ENCODE results near the gene RNU1-4.
"Not testable (repeated sequence)": the region's sequence is repeated elsewhere in the genome, so short reads cannot be mapped to it uniquely, and the experiment has no call there.

Gene RNU1-4

DNA sequence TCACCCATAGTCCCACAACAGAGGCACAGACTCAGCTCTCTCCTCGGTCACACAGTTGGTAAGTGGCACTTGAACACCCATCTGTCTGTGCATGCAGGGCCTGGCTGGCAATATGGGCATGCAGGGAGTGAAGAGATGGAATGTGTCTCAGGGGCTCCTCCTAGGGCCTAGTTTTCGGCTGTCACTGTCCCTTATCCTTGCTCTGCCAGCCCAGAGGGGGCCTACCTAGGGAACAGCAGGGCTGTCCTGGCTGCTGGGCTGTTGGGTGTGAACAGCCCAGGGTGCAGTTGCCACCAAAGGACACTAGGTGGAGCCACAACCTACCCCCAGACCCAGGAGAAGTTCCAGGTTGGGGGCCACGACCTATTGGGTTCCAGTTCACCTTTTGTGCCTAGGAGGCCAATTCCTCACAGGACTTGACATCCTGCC is 30.6 kb upstream of the RNU1-4 start:
- DNase-seq: not testable (repeated sequence)

GRCh38 chr1:16710618-16711017 is 29.7 kb upstream of the RNU1-4 start:
- not testable (repeated sequence) for DNase-seq

DNA sequence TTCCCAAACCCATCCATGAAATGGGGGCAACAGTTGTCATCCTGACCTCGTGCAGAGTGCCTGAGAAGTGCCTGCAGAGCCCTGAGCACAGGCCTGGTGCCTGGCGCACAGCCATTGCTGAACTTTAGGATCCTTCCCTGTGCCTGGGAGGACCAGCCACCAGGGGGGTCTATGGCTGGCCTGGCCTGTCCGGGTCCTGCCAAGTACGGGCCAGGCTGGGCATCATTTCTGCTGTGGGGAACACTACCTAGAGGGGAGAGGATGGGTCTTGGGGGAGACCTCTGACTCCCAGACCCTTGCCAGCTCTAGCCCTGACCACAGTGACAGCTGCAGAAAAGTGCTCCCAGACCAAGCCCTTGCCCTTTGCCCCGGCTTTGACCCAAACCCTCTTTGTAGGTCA is 28.2 kb upstream of the RNU1-4 start:
- not testable (repeated sequence) for DNase-seq

- DNase-seq: not testable (repeated sequence)
Observed at GRCh38 chr1:16712582-16712981, 27.7 kb upstream of the RNU1-4 start.

- DNase-seq: not testable (repeated sequence)
Observed at GRCh38 chr1:16712984-16713383, 27.3 kb upstream of the RNU1-4 start.

DNA sequence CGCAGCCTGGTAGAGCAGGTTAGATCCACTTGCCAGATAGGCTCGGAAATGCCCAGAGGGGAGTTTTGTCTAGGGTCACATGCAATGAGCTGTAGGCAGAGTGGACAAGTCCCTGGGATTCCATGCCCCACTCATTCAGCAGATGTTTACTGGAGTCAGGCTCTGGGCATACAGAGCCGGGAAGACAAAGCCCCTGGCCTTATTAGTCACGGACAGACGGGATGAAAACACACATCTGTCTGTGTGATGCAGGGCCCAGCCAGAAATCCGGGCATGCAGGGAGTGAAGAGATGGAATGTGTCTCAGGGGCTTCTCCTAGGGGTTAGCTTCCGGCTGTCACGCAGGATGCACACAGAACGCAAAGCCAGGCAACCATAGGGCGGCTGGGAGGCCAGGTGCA is 26.8 kb upstream of the RNU1-4 start:
- not testable (repeated sequence) for DNase-seq

DNA sequence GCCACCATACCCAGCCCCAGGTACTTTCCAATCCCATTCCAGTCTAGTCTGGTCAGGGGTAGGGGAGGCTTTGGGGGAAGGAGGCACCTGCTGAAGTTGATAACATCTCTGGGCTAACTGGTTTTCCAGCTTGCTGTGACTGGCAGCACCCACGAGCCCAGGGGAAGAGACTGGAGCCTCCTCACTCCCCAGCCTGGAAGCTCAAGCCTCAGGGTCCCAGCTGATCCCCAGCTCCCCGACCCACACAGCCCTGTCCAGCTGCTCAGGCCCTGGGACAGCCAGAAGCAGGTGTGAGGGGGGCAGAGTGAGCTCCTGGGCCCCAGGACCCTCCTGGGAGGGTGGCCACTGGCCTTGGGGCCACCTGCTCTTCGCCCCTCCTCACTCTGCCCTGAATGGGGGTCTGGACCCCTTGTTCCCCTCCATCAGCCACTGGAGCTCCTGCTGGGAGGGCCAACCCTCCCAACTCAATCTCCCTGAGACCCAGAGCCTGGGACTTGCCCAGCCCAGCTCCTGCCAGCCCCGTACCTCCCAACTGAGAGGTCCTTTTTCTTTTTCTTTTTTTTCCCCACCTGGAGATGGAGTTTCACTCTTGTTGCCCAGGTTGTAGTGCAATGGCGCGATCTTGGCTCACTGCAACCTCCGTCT is 23.5 kb upstream of the RNU1-4 start:
- no peak for DNase-seq

DNA sequence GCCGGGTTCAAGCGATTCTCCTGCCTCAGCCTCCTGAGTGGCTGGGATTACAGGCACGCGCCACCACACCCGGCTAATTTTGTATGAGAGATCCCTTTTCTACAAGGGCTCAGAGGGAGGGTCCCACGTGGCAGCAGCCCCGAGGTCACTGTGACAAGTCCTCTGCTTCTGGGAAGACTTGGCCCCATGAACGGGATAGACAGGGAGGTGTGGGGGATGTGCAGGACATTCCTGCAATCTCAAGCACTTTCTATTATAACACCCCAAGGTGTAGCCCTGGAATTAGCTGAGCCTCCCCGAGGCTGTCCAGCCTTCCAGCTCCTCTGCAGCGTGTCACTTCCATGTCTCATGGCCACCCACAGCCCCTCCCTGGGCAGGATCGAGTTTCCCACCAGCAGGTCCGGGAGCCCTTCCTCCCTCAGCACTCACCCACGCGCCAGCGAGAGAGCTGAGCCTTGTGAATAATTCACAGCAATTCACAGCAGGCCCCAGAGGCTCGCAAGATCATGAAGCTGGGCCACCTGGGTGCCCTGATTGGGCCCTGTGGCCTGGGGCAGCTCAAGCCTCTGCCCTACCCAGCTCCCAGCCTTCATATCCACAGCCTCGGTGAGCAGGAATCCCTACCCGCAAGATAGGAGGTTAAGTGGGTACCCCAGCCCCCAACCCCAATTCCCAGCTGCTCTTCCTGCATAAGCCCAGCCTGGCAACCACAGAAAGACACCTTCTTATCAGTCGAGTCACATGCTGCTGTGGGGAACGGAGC is 22.8 kb upstream of the RNU1-4 start:
- no peak for DNase-seq

DNA sequence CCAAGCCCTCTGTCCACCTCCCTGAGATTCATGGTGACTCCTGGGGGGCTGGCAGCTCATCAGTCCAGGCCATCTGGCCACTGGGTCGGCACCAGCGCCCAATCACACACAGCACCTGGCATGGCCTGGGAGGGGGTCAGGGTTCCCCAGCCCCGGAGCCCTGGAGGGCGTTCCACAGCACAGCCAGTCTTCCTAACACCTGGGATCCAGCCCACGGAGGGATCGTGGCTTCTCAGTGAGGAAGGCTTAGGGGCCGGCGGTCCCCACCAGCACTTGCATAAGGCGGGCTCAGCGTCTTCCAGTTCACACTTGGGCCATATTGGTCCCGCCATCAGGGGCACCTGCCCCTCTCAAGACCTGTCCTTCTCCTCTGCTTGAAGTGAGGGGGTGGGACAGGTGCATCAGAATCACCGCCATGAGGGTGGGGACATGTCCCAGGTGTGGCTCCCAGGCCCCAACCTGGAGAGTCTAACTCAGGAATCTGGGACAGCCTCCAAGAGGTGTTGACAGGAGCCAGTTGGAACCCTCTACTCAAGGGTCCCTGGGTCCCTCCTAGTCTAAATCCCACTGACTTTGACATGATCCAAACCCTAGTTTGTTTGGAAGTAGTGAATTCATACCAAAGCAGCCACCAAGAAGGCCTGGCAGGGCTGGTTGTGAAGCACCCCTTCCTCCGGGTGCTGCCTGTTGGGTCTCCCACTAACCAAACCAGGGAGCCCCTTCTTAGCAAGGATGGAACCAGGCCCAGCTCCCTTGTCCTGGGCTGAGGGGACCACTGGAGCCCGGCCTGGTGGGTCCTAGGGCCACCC is 22.0 kb upstream of the RNU1-4 start:
- not testable (repeated sequence) for DNase-seq

DNA sequence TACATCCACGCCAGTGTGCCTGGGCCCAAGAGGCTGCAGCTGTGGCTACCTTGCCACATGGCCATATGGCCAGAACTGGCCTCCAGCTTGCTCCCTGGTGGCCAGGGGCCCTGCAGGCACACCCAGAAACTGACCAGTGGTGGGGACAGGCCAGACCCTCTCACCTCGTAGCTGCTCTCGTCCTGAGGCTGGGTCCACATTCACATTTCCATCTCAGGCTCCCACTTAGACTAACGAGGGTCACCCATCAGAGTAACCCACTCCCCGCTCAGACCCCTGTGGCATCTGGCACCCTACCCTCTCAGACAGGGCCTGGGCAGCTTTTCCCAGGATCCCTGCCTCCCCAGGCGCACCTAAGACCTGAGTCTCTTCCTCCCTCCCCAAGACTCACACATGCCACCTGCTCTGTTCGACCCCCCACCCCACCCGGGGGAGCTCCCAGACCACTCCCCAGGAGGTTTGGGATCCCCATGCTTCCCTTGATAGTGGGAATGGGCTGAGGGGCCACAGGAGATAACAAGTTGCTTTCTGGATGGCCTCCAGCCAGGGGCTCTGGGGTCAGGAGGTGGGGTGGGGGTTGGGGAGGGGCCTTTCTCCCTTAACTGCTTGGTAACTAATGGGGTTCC is 21.3 kb upstream of the RNU1-4 start:
- no peak for DNase-seq

DNA sequence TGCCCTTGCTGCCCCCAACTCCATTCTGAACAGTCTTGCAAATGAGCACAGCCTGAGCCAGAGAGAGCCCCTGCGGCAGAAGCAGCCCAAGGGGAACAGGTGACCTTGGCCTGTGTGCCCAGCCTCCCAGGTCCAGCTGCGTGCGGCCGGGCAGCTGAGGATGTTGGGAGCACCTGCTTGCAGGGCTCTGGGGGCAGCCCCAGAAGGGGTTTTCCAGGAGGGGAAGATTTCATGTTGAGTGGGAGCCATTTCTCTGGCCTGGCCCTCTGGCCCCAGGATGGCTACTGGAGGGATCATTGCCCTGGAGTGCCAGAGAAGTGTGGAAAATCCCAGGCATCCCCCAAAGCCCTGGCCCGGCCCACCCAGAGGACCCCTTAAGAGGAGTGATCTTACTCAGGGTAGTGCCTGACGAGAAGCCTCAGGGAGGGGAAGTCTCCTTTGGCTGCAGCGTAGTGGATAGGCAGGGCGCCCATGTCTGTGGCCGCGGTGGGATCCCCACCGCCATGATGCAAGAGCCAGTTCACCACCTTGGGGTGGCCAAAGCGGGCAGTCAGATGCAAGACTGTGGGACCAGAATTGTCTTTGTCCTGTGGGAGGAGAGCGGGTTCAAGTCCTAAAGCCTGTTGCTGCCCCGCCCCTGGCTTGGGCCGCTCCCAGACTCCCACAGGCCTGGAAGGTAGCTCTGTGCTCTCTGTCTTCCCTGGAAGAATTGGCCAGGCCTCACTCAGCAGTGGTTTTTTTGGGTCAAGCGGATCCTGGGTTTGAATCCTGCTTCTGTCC is 20.6 kb upstream of the RNU1-4 start:
- DNase-seq: no peak

- DNase-seq: no peak
Observed at GRCh38 chr1:16720351-16721223, 19.7 kb upstream of the RNU1-4 start.

DNA sequence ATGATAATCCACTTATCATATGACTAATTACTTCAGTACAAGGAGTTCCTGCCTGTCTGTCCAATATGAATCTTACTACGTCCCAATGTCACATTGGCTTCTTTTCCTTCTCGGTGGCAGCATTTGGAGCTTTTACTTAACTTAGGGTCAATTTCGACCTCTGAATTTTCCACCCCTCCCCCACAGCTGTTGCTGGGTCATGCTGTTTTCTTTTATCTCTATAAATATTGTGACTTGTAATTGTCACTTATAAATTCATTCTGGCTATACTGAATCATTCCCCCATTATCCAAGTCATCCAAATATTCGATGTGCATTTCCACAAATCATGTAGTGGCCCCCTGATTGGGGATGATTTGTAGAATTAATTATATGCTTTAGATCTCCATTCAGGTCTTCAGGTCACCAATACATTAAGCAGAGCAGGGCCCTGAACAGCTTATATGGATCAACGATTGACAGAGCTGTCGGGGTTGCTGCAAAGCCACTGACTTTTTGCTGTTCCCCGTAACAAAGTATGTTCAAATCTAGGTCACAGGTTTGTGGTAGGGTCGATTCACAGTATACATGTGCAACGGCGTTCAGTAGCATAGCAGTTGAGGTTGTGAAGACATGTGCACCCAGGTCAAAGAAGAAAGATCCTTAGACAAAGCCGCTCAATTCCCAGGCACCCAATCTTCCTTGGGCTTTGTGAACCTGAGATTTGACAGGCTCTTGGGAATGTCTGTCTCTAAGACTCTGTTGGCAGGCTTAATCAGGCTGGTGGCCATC is 18.3 kb upstream of the RNU1-4 start:
- no peak for DNase-seq

DNA sequence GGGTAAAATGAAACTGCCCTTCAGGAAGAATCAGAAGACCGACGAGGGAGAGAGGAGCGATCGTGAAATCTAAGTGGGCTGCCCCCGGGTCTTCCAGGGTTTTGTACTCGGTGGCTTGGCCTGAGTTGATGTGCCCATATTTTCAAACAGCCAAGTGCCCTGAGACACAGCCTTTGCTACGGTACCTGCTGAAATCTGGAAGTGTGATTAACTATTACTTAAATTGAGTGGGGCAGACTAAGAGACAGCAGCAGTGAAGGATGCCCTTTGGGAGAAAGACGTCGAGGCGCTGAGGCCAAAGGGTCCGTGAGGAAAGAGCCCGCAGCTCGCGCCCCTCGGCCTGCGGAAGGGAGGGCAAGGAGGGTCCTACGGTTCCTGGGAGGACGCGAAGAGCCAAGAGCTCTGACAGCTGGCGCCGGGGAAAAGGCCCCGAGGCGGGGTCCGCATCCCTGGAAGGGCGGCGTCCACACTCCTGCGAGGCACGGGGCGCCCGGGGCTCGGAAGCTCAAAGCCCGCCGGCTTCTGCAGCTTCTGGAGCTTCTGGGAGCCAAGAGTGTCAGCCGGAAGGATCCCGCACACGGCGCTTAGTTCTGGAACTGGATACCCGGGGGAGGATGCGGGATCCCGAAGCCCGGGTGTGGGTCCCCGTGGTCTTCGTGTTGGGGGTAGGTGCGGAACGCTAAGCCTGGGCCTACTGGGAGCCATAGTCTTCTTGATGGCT is 15.4 kb upstream of the RNU1-4 start:
- DNase-seq: no peak

- not testable (repeated sequence) for DNase-seq
Observed at GRCh38 chr1:16725439-16726245, 14.7 kb upstream of the RNU1-4 start.

GRCh38 chr1:16727190-16728111 is 12.9 kb upstream of the RNU1-4 start:
- peak; percentile 50 for DNase-seq

DNA sequence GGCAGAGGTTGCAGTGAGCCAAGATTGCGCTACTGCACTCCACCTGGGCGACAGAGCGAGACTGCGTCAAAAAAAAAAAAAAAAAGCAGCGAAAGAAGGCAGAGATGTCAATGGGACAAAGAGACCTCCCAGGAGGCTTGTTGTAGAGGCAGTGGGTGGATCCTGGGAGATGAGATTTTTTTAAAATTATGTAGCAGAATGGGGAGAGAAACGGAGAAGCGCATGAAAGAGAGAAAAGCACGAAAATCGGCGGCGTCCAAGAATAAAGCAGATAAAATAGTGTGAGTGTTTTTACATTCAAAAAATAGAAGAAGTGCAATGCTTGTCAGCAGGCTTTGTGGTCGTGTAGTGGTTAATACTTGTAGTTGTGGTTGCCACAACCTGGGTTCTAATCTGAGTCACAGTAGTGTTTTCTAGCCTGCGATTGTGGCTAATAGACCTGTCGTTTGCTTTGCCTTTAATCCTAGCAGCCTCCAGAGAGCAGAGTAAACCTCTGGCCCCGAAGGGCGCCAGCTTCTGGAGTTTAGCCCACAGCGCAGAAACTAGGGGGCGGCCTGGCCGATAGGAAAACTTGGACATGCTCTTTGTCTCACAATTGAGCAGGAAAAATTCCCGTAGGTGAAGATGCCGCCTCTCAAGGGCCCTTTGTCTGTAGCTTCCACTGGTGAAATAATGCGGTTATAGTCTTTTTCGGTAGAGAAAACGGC is 11.9 kb upstream of the RNU1-4 start:
- DNase-seq: not testable (repeated sequence)
